DND-41 (cell line): ENCODE data around the gene PPM1E.

Source experiments
- ATAC-seq: fragments of 200-7000 bp; cut with Tn5 transposase; 3 replicates; pipeline ENCODE4 v1.9.1; 2021; ENCODE audit warnings: low read depth; ENCODE audit not compliant: insufficient read depth
- DNase-seq: peaks from one replicate; pipeline ENCODE4 v3.0.0-alpha.2; 2020
- H2AFZ ChIP-seq: 2 replicates; pipeline ENCODE4 v1.6.0; 2012; ENCODE audit warnings: low read depth, low read length
- H3K27ac ChIP-seq: 2 replicates; pipeline ENCODE4 v1.5.1; 2012; ENCODE audit warnings: low read length, inconsistent platforms
- H3K27me3 ChIP-seq: fragments of 200-600 bp; sonication (generic); 2 replicates; pipeline ENCODE4 v1.6.0; 2012; ENCODE audit warnings: low read length, mild to moderate bottlenecking, inconsistent platforms; ENCODE audit not compliant: insufficient read depth, poor library complexity
- H3K36me3 ChIP-seq: 2 replicates; pipeline ENCODE4 v1.5.1; 2012; ENCODE audit warnings: low read length, inconsistent platforms; ENCODE audit not compliant: insufficient read depth
- H3K4me1 ChIP-seq: 2 replicates; pipeline ENCODE4 v1.5.1; 2012; ENCODE audit warnings: mild to moderate bottlenecking, low read length; ENCODE audit not compliant: insufficient read depth
- H3K4me2 ChIP-seq: 2 replicates; pipeline ENCODE4 v1.6.0; 2012; ENCODE audit warnings: mild to moderate bottlenecking, moderate library complexity, low read length, inconsistent platforms; ENCODE audit not compliant: insufficient read depth
- H3K4me3 ChIP-seq, 2 experiments: fragments of 200-600 bp in 1 of 2; shearing (Covaris generic) in 1 of 2; 2 replicates each; pipeline ENCODE4 v1.5.1; 2012 to 2016; ENCODE audit warnings: inconsistent platforms in 2 of 2, low read length in 2 of 2, mild to moderate bottlenecking in 2 of 2, low read depth in 1 of 2, moderate library complexity in 1 of 2
- H3K79me2 ChIP-seq: 2 replicates; pipeline ENCODE4 v1.6.0; 2012; ENCODE audit warnings: low read length, inconsistent platforms; ENCODE audit not compliant: insufficient read depth
- H3K9ac ChIP-seq: 2 replicates; pipeline ENCODE4 v1.6.0; 2012; ENCODE audit warnings: low read depth, mild to moderate bottlenecking, inconsistent platforms, low read length, moderate library complexity
- H3K9me3 ChIP-seq: 2 replicates; pipeline ENCODE4 v1.5.1; 2012; ENCODE audit warnings: low read length, moderate library complexity, mild to moderate bottlenecking, inconsistent platforms; ENCODE audit not compliant: insufficient read depth, severe bottlenecking
- H4K20me1 ChIP-seq: 2 replicates; pipeline ENCODE4 v1.6.0; 2012; ENCODE audit warnings: low read length; ENCODE audit not compliant: insufficient read depth
- EZH2 ChIP-seq: IDR thresholded peaks from 3 replicates; pipeline ENCODE4 v1.6.1; 2012; ENCODE audit warnings: borderline replicate concordance, low read depth, mild to moderate bottlenecking, moderate library complexity, low read length, inconsistent platforms; ENCODE audit not compliant: severe bottlenecking
- TF ChIP-seq, protein P1 (sequence below): IDR thresholded peaks from 2 replicates; pipeline ENCODE4 v1.5.1; 2012; ENCODE audit warnings: borderline replicate concordance, low read length, moderate library complexity, mild to moderate bottlenecking; ENCODE audit not compliant: poor library complexity, severe bottlenecking; ENCODE audit errors: extremely low read depth

Gene PPM1E

DNA sequence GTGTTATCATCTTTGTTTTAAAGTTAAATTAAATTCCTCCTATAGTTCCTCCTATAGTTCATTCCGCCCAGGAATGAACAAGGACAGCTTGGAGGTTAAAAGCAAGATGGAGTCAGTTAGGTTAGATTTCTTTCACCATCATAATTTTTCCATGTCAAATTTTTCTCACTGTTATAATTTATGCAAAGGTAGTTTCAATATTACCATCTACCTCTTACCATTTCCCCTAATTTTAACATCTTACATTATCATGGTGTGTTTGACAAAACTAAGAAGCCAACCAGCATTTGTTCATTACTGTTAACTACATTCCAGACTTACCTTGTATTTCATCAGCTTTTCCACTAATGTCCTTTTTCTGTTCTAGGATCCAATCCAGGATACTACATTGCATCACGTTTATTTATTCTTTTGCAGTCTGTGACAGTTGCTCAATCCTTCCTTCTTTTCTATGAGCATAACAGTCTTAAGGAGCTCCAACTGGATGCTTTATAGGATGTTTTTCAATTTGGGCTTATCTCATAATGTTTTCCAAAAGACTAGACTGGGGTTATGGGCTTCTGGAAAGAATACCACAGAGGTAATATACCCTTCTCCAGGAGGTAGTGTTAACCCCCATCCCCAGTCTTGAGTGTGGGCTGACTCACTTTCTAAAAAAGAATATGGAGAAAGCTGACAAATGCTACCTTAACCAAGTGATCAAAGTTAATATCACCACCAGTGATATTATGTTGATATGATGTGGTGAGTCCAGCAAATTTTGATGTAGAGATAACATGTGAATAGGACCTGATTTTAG lies 158.5 kb downstream of the PPM1E start:
- DNase-seq: no peak
- Histone ChIP-seq H3K27ac (no peak overlapping the region), H4K20me1 (no peaks in the 10 kb centered on the region), H3K9ac (no peak overlapping the region), H3K4me1 (no peaks in the 10 kb centered on the region), H3K9me3 (peaks cover 10% of the 10 kb centered on the region), H3K79me2 (no peaks in the 10 kb centered on the region), H3K27me3 (peaks cover 11% of the 10 kb centered on the region), H3K36me3 (no peaks in the 10 kb centered on the region), H3K4me3 (no peak overlapping the region), H2AFZ (no peak overlapping the region), H3K4me2 (no peak overlapping the region)
- TF ChIP-seq, protein P1, sequence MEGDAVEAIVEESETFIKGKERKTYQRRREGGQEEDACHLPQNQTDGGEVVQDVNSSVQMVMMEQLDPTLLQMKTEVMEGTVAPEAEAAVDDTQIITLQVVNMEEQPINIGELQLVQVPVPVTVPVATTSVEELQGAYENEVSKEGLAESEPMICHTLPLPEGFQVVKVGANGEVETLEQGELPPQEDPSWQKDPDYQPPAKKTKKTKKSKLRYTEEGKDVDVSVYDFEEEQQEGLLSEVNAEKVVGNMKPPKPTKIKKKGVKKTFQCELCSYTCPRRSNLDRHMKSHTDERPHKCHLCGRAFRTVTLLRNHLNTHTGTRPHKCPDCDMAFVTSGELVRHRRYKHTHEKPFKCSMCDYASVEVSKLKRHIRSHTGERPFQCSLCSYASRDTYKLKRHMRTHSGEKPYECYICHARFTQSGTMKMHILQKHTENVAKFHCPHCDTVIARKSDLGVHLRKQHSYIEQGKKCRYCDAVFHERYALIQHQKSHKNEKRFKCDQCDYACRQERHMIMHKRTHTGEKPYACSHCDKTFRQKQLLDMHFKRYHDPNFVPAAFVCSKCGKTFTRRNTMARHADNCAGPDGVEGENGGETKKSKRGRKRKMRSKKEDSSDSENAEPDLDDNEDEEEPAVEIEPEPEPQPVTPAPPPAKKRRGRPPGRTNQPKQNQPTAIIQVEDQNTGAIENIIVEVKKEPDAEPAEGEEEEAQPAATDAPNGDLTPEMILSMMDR: no peak
- no peak for TF ChIP-seq EZH2
- no peak for ATAC-seq

DNA sequence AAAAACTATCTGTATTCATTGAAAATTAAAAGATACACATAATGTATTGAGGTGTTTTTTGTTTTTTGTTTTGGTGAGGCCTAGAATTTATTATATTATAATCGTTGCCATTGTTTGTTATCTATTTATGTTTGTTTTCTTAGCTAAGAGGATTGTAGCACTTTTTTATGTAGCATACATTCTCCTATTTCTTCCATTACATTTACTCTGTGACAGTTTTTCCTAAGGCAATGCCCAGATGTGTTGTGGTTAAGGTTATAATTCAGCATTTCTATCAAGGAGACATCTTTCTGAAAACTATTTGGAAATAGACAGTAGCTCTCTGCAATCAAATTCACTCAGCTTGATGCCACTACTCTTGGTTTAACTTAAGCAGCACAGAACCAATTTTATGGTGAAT lies 161.6 kb downstream of the PPM1E start:
- Histone ChIP-seq H3K27ac (no peak overlapping the region), H3K9ac (no peak overlapping the region), H3K4me3 (no peak overlapping the region), H3K4me2 (no peak overlapping the region), H4K20me1 (no peaks in the 10 kb centered on the region), H3K36me3 (no peaks in the 10 kb centered on the region), H3K9me3 (peaks cover 5% of the 10 kb centered on the region), H3K27me3 (peaks cover 14% of the 10 kb centered on the region), H3K4me1 (no peaks in the 10 kb centered on the region), H3K79me2 (no peaks in the 10 kb centered on the region), H2AFZ (no peak overlapping the region)
- TF ChIP-seq EZH2: no peak
- TF ChIP-seq, protein P1: no peak
- ATAC-seq (no peak), DNase-seq (no peak)

DNA sequence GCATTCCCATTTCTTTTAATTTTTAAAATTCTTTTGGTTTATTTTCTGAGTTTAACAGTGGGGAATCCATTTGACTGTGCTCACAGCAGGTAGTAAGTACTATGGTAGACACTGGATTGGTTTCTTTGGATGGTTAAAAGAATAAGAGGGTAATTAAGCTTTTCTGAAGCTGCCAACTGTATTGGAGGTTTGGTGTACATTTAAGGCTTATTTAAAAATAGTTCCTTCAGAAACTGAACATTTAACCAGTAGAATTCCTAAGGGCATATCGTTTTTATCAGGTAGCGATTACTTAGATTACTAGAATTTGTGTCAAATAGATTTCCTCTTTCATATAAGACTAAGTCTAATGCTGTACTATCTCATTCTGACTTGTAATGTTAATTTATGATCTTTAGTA lies 162.4 kb downstream of the PPM1E start:
- ATAC-seq (no peak), DNase-seq (no peak)
- no peak overlapping the region for H3K4me3 ChIP-seq
- no peaks in the 10 kb centered on the region for H4K20me1 ChIP-seq
- no peaks in the 10 kb centered on the region for H3K9me3 ChIP-seq
- H3K79me2 ChIP-seq: no peaks in the 10 kb centered on the region
- no peak overlapping the region for H3K4me2 ChIP-seq
- H3K4me1 ChIP-seq: no peaks in the 10 kb centered on the region
- peaks cover 14% of the 10 kb centered on the region for H3K27me3 ChIP-seq
- H2AFZ ChIP-seq: no peak overlapping the region
- H3K36me3 ChIP-seq: no peaks in the 10 kb centered on the region
- no peak overlapping the region for H3K9ac ChIP-seq
- TF ChIP-seq, protein P1: no peak
- TF ChIP-seq EZH2: no peak
- H3K27ac ChIP-seq: no peak overlapping the region
